AG04450 (cell line): ENCODE results near the gene PPFIBP2. TPM values are rescaled to one million over a fixed set of nuclear protein-coding genes. Genes with fewer than 3 reads are reported as not detected.

ENCODE experiments used
- CTCF ChIA-PET: fragments of 300-600, 350-600 bp; formaldehyde crosslinking; extraction: SDS; loops from one replicate; lab custom pipeline; 2022; ENCODE audit warnings: antibody characterized with exemption, inconsistent platforms; lab: Charles Lee
- POLR2A ChIA-PET: fragments of 350-600 bp; formaldehyde crosslinking; extraction: SDS; loops from one replicate; lab custom pipeline; 2021; ENCODE audit warnings: antibody characterized with exemption, inconsistent platforms; lab: Yijun Ruan, JAX
- DNase-seq: peaks from one replicate; pipeline ENCODE4 v3.0.0-alpha.2; 2011; ENCODE audit warnings: low read depth, low spot score
- H3K27ac ChIP-seq: one replicate; pipeline ENCODE4 v1.5.1; 2012; ENCODE audit warnings: low read depth, low read length, control low read depth
- H3K27me3 ChIP-seq: one replicate; pipeline ENCODE4 v1.6.0; 2012; ENCODE audit warnings: low read length; ENCODE audit not compliant: control insufficient read depth, insufficient read depth
- H3K4me3 ChIP-seq: 2 replicates; pipeline ENCODE4 v1.5.1; 2011; ENCODE audit warnings: mild to moderate bottlenecking, low read depth, low read length, control low read depth
- H3K9me3 ChIP-seq: 2 replicates; pipeline ENCODE4 v1.5.1; 2012; ENCODE audit warnings: low read length; ENCODE audit not compliant: control insufficient read depth, insufficient read depth
- CTCF ChIP-seq: IDR thresholded peaks from 2 replicates; pipeline ENCODE4 v1.5.1; 2011; ENCODE audit warnings: low read depth, low read length, control low read depth, inconsistent platforms
- polyA plus RNA-seq: library from polyadenylated mRNA; depleted of rRNA; stranded (reverse); fragments of >200 nt; gene quantifications from 2 replicates; pipeline ENCODE4 v1.2.3, GENCODE V29; 2011

Gene PPFIBP2
- polyA plus RNA-seq, 1 experiment, result 4.1 TPM

- Histone ChIP-seq H3K9me3 (no peaks in the 10 kb centered on the region), H3K27ac (no peak overlapping the region), H3K4me3 (no peak overlapping the region), H3K27me3 (peaks cover 8% of the 10 kb centered on the region)
- DNase-seq, result no peak
- TF ChIP-seq CTCF, result no peak
- CTCF ChIA-PET, result interaction anchor here (1.7 to 3.9 kb wide), 2 partner anchors 20 to 38 kb away, joined by 3 to 21 read pairs; partner anchors contain the start of gene PPFIBP2
- POLR2A ChIA-PET, result no interaction called here
These were observed 37.8 kb downstream of the PPFIBP2 start for GRCh38 chr11:7551571-7551970.

GRCh38 chr11:7552666-7553065 lies 38.9 kb downstream of the PPFIBP2 start:
- Histone ChIP-seq H3K27ac (no peak overlapping the region), H3K9me3 (no peaks in the 10 kb centered on the region), H3K27me3 (peaks cover 8% of the 10 kb centered on the region), H3K4me3 (no peak overlapping the region)
- DNase-seq, result no peak
- ChIA-PET POLR2A (no interaction called here), CTCF (interaction anchor here (0.8 to 3.9 kb wide), 3 partner anchors 19 to 142 kb away, joined by 3 to 21 read pairs (median 3); partner anchors contain the start of gene PPFIBP2)
- no peak for TF ChIP-seq CTCF

- Histone ChIP-seq H3K9me3 (no peaks in the 10 kb centered on the region), H3K4me3 (no peak overlapping the region), H3K27me3 (no peaks in the 10 kb centered on the region), H3K27ac (no peak overlapping the region)
- DNase-seq, result no peak
- CTCF ChIA-PET, result no interaction called here
- no peak for TF ChIP-seq CTCF
- POLR2A ChIA-PET, result no interaction called here
These were observed 41.4 kb downstream of the PPFIBP2 start for GRCh38 chr11:7555052-7555699.

- Histone ChIP-seq H3K9me3 (no peaks in the 10 kb centered on the region), H3K4me3 (no peak overlapping the region), H3K27ac (no peak overlapping the region), H3K27me3 (no peaks in the 10 kb centered on the region)
- DNase-seq, result no peak
- TF ChIP-seq CTCF, result no peak
- ChIA-PET CTCF (interaction anchor here (0.9 kb wide), 1 partner anchor 14 kb away, joined by 3 read pairs; no protein-coding TSS in a partner anchor), POLR2A (no interaction called here)
These were observed 44.2 kb downstream of the PPFIBP2 start for GRCh38 chr11:7558046-7558445.
